ENCODE results near the gene OPCML. TPM values are rescaled to one million over a fixed set of nuclear protein-coding genes. Genes with fewer than 3 reads are reported as not detected.

The OPCML gene
- total RNA-seq, 1 donor from 2014 or later = not detected

- DNase-seq = no peak
Observed at GRCh38 chr11:132973686-132974085, 558.6 kb downstream of the OPCML start.

- no peak for DNase-seq
Observed at GRCh38 chr11:132972565-132972964, 559.7 kb downstream of the OPCML start.

- DNase-seq = no peak
Observed at GRCh38 chr11:132971351-132971750, 561.0 kb downstream of the OPCML start.

- DNase-seq = no peak
Observed at GRCh38 chr11:132969892-132970291, 562.4 kb downstream of the OPCML start.

- DNase-seq = no peak
Observed at GRCh38 chr11:132962041-132962440, 570.3 kb downstream of the OPCML start.

GRCh38 chr11:132961453-132961852, 570.8 kb downstream of the OPCML start:
- no peak for DNase-seq

GRCh38 chr11:132960273-132961078, 571.8 kb downstream of the OPCML start:
- DNase-seq = no peak

GRCh38 chr11:132959693-132960092, 572.6 kb downstream of the OPCML start:
- DNase-seq = no peak

- no peak for DNase-seq
Observed at GRCh38 chr11:132957881-132958280, 574.4 kb downstream of the OPCML start.

GRCh38 chr11:132948252-132948651, 584.0 kb downstream of the OPCML start:
- DNase-seq = no peak

GRCh38 chr11:132944569-132944944, 587.7 kb downstream of the OPCML start:
- DNase-seq = no peak

- no peak for DNase-seq
Observed at GRCh38 chr11:132943706-132944568, 588.4 kb downstream of the OPCML start.

GRCh38 chr11:132943357-132943705, 589.0 kb downstream of the OPCML start:
- DNase-seq = no peak

- DNase-seq = no peak
Observed at GRCh38 chr11:132942611-132943356, 589.5 kb downstream of the OPCML start.

- DNase-seq = no peak
Observed at GRCh38 chr11:132941761-132942160, 590.5 kb downstream of the OPCML start.

GRCh38 chr11:132941024-132941646, 591.2 kb downstream of the OPCML start:
- DNase-seq = peak; percentile 52

- no peak for DNase-seq
Observed at GRCh38 chr11:132937016-132937415, 595.3 kb downstream of the OPCML start.

- DNase-seq = no peak
Observed at GRCh38 chr11:132935383-132935782, 596.9 kb downstream of the OPCML start.

- no peak for DNase-seq
Observed at GRCh38 chr11:132933703-132934102, 598.6 kb downstream of the OPCML start.

- no peak for DNase-seq
Observed at GRCh38 chr11:132925825-132926469, 606.4 kb downstream of the OPCML start.

- no peak for DNase-seq
Observed at GRCh38 chr11:132921597-132921996, 610.7 kb downstream of the OPCML start.

- no peak for DNase-seq
Observed at GRCh38 chr11:132920451-132921096, 611.7 kb downstream of the OPCML start.
